HepG2 (cell line): ENCODE data around the gene TK1. TPM values are rescaled to one million over a fixed set of nuclear protein-coding genes. Genes with fewer than 3 reads are reported as not detected.

ENCODE experiments used
- AHR ChIP-seq: IDR thresholded peaks from 2 replicates; pipeline ENCODE4 v1.6.1; 2018; ENCODE audit warnings: missing genetic modification reagents, missing compliant biosample characterization
- ARID2 ChIP-seq: sonication (generic); formaldehyde crosslinking; IDR thresholded peaks from 2 replicates; pipeline ENCODE4 v1.8.1; 2022; ENCODE audit warnings: mild to moderate bottlenecking, missing genetic modification reagents, borderline replicate concordance
- HNRNPLL ChIP-seq: fragments of 200-400 bp; formaldehyde crosslinking; IDR thresholded peaks from 2 replicates; pipeline ENCODE4 v1.6.1; 2017; ENCODE audit warnings: mild to moderate bottlenecking, low read depth, low read length; ENCODE audit not compliant: poor library complexity, severe bottlenecking
- JARID2 ChIP-seq: sonication (generic); formaldehyde crosslinking; IDR thresholded peaks from 2 replicates; pipeline ENCODE4 v1.8.1; 2023; ENCODE audit warnings: missing genetic modification reagents, inconsistent platforms; ENCODE audit not compliant: insufficient replicate concordance
- SP5 ChIP-seq: IDR thresholded peaks from 2 replicates; pipeline ENCODE4 v1.6.1; 2016; ENCODE audit warnings: low read depth, borderline replicate concordance
- SPEN ChIP-seq: sonication (generic); formaldehyde crosslinking; IDR thresholded peaks from 2 replicates; pipeline ENCODE4 v1.5.1; 2020; ENCODE audit warnings: low read depth, mild to moderate bottlenecking, missing genetic modification reagents
- ZFP36L2 ChIP-seq: sonication (generic); formaldehyde crosslinking; IDR thresholded peaks from 2 replicates; pipeline ENCODE4 v1.4.0; 2020; ENCODE audit warnings: missing genetic modification reagents
- ZFYVE20 ChIP-seq: sonication (generic); formaldehyde crosslinking; IDR thresholded peaks from 2 replicates; pipeline ENCODE4 v1.8.0; 2023; ENCODE audit warnings: low read depth, mild to moderate bottlenecking, moderate library complexity, missing genetic modification reagents, borderline replicate concordance
- ZNF138 ChIP-seq: sonication (generic); formaldehyde crosslinking; IDR thresholded peaks from 2 replicates; pipeline ENCODE4 v1.5.0; 2020; ENCODE audit warnings: mild to moderate bottlenecking, low read depth, missing genetic modification reagents
- ZNF205 ChIP-seq: IDR thresholded peaks from 2 replicates; pipeline ENCODE4 v1.6.1; 2018; ENCODE audit warnings: missing biosample characterization, missing genetic modification reagents
- ZNF264 ChIP-seq: sonication (generic); formaldehyde crosslinking; IDR thresholded peaks from 2 replicates; pipeline ENCODE4 v1.4.0; 2020; ENCODE audit warnings: missing genetic modification reagents
- ZNF350 ChIP-seq: sonication (generic); formaldehyde crosslinking; IDR thresholded peaks from 2 replicates; pipeline ENCODE4 v1.4.0; 2020; ENCODE audit warnings: mild to moderate bottlenecking, low read depth, missing genetic modification reagents, borderline replicate concordance
- ZNF543 ChIP-seq: sonication (generic); formaldehyde crosslinking; IDR thresholded peaks from 2 replicates; pipeline ENCODE4 v1.4.0; 2020; ENCODE audit warnings: mild to moderate bottlenecking, missing genetic modification reagents
- ZNF619 ChIP-seq: sonication (generic); formaldehyde crosslinking; IDR thresholded peaks from 2 replicates; pipeline ENCODE4 v1.4.0; 2020; ENCODE audit warnings: mild to moderate bottlenecking, missing genetic modification reagents
- ZNF703 ChIP-seq: sonication (generic); formaldehyde crosslinking; IDR thresholded peaks from 2 replicates; pipeline ENCODE4 v1.5.1; 2020; ENCODE audit warnings: missing genetic modification reagents, mild to moderate bottlenecking, moderate library complexity, borderline replicate concordance
- ZNF776 ChIP-seq: sonication (generic); formaldehyde crosslinking; IDR thresholded peaks from 2 replicates; pipeline ENCODE4 v1.4.0; 2020; ENCODE audit warnings: mild to moderate bottlenecking, missing genetic modification reagents
- polyA plus RNA-seq, 8 experiments: library from polyadenylated mRNA; depleted of rRNA in 3 of 8; stranded (reverse) in 7 of 8; unstranded in 1 of 8; fragments of >200 nt; fragmentation: Illumina TruSeq in 4 of 8; extraction: Trizol in 4 of 8; gene quantifications; 2 replicates each; pipeline versions ENCODE4 v1.2.1 to v1.2.3, GENCODE V29; 2011 to 2016; ENCODE audit warnings: low read depth in 4 of 8, missing spikeins in 1 of 8, mixed read lengths in 1 of 8; ENCODE audit not compliant: insufficient read depth in 1 of 8
- total RNA-seq, 5 experiments: library from RNA; depleted of rRNA; stranded (reverse); fragments of >200 nt; fragmentation: Illumina TruSeq; extraction: Trizol; gene quantifications; 2 replicates each; pipeline ENCODE4 v1.2.3, GENCODE V29; 2016; ENCODE audit warnings: low read depth in 1 of 5
- TF ChIP-seq, protein P1 (sequence below): sonication (generic); formaldehyde crosslinking; IDR thresholded peaks from 2 replicates; pipeline ENCODE4 v1.5.0; 2020; ENCODE audit warnings: mild to moderate bottlenecking, missing genetic modification reagents
- TF ChIP-seq, protein P2 (sequence below): sonication (generic); formaldehyde crosslinking; IDR thresholded peaks from 2 replicates; pipeline ENCODE4 v1.4.0; 2020; ENCODE audit warnings: mild to moderate bottlenecking, missing genetic modification reagents
- TF ChIP-seq, protein P3 (sequence below): sonication (generic); formaldehyde crosslinking; IDR thresholded peaks from 2 replicates; pipeline ENCODE4 v1.8.0; 2022; ENCODE audit warnings: missing genetic modification reagents, mild to moderate bottlenecking, borderline replicate concordance
- TF ChIP-seq, protein P4 (sequence below): sonication (generic); formaldehyde crosslinking; IDR thresholded peaks from 2 replicates; pipeline ENCODE4 v1.4.0; 2020; ENCODE audit warnings: missing genetic modification reagents
- TF ChIP-seq, protein P5 (sequence below): IDR thresholded peaks from 2 replicates; pipeline ENCODE4 v1.6.1; 2018; ENCODE audit warnings: missing genetic modification reagents

The TK1 gene
- total and polyA plus RNA-seq, 2 of the 13 experiments (the other 11 are each of a cell fraction or from before 2014, with no cell fraction given) = 45.0 to 96.0 TPM

DNA sequence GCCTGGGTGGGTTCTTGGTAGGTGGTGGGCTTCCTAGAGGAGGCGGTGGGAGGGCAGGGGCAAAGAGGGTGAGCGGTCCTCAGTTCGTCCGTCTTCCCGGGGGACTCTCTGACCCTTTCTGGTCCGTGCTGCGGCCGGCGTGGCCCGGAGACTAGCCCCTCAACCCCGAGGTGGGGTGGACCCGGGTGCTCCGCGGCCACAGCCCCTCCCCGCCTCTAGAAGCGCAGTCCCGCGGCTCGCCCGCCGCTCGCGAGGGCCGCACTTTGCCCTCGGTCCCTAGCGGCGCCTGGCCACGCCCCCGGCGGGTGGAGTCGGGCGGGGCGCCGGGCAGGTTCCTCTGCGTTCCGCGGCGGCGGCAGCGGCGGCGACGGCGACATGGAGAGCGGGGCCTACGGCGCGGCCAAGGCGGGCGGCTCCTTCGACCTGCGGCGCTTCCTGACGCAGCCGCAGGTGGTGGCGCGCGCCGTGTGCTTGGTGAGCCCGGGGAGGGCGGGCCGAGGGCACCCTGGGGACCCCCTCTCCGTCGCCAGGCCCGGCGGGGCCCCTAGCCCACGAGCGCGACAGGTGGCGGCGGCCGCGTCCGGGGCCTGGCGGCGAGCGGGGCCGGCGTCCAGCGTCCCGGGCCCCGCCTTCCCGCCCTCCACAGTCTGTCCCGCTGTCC, 18.5 kb downstream of the TK1 start, which contains the start of gene SYNGR2 (continued):
- TF ChIP-seq, protein P1, sequence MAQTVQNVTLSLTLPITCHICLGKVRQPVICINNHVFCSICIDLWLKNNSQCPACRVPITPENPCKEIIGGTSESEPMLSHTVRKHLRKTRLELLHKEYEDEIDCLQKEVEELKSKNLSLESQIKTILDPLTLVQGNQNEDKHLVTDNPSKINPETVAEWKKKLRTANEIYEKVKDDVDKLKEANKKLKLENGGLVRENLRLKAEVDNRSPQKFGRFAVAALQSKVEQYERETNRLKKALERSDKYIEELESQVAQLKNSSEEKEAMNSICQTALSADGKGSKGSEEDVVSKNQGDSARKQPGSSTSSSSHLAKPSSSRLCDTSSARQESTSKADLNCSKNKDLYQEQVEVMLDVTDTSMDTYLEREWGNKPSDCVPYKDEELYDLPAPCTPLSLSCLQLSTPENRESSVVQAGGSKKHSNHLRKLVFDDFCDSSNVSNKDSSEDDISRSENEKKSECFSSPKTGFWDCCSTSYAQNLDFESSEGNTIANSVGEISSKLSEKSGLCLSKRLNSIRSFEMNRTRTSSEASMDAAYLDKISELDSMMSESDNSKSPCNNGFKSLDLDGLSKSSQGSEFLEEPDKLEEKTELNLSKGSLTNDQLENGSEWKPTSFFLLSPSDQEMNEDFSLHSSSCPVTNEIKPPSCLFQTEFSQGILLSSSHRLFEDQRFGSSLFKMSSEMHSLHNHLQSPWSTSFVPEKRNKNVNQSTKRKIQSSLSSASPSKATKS (CRISPR knock-in tag) = no peak; the same call in 1 of the 2 replicates
- TF ChIP-seq ZNF543 (CRISPR knock-in tag) (peak; percentile 21; the same call in 1 of the 2 replicates), JARID2 (CRISPR knock-in tag) (peak; percentile 46), AHR (peak; percentile 88; the same call in 1 of the 2 replicates), SP5 (CRISPR knock-in tag) (peak; percentile 90), ZNF264 (no peak), ZNF350 (no peak; the same call in 1 of the 2 replicates), ZNF619 (CRISPR knock-in tag) (0 out of 2 replicates have a peak, but pooled peaks have one; percentile 28), HNRNPLL (peak; percentile 76), ZFYVE20 (0 out of 2 replicates have a peak, but pooled peaks have one; percentile 67), ZNF703 (CRISPR knock-in tag) (no peak), ZNF776 (CRISPR knock-in tag) (peak; percentile 88; the same call in 1 of the 2 replicates), ARID2 (no peak), ZNF205 (peak; percentile 71; the same call in 1 of the 2 replicates), ZNF138 (CRISPR knock-in tag) (no peak), ZFP36L2 (CRISPR knock-in tag) (0 out of 2 replicates have a peak, but pooled peaks have one; percentile 42), SPEN (CRISPR knock-in tag) (peak; percentile 92)
- TF ChIP-seq, protein P2, sequence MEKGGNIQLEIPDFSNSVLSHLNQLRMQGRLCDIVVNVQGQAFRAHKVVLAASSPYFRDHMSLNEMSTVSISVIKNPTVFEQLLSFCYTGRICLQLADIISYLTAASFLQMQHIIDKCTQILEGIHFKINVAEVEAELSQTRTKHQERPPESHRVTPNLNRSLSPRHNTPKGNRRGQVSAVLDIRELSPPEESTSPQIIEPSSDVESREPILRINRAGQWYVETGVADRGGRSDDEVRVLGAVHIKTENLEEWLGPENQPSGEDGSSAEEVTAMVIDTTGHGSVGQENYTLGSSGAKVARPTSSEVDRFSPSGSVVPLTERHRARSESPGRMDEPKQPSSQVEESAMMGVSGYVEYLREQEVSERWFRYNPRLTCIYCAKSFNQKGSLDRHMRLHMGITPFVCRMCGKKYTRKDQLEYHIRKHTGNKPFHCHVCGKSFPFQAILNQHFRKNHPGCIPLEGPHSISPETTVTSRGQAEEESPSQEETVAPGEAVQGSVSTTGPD (CRISPR knock-in tag) = no peak
- TF ChIP-seq, protein P3, sequence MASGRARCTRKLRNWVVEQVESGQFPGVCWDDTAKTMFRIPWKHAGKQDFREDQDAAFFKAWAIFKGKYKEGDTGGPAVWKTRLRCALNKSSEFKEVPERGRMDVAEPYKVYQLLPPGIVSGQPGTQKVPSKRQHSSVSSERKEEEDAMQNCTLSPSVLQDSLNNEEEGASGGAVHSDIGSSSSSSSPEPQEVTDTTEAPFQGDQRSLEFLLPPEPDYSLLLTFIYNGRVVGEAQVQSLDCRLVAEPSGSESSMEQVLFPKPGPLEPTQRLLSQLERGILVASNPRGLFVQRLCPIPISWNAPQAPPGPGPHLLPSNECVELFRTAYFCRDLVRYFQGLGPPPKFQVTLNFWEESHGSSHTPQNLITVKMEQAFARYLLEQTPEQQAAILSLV (CRISPR knock-in tag) = peak; percentile 80; the same call in 1 of the 2 replicates
- TF ChIP-seq, protein P4, sequence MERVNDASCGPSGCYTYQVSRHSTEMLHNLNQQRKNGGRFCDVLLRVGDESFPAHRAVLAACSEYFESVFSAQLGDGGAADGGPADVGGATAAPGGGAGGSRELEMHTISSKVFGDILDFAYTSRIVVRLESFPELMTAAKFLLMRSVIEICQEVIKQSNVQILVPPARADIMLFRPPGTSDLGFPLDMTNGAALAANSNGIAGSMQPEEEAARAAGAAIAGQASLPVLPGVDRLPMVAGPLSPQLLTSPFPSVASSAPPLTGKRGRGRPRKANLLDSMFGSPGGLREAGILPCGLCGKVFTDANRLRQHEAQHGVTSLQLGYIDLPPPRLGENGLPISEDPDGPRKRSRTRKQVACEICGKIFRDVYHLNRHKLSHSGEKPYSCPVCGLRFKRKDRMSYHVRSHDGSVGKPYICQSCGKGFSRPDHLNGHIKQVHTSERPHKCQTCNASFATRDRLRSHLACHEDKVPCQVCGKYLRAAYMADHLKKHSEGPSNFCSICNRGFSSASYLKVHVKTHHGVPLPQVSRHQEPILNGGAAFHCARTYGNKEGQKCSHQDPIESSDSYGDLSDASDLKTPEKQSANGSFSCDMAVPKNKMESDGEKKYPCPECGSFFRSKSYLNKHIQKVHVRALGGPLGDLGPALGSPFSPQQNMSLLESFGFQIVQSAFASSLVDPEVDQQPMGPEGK (CRISPR knock-in tag) = peak; percentile 82
- TF ChIP-seq, protein P5, sequence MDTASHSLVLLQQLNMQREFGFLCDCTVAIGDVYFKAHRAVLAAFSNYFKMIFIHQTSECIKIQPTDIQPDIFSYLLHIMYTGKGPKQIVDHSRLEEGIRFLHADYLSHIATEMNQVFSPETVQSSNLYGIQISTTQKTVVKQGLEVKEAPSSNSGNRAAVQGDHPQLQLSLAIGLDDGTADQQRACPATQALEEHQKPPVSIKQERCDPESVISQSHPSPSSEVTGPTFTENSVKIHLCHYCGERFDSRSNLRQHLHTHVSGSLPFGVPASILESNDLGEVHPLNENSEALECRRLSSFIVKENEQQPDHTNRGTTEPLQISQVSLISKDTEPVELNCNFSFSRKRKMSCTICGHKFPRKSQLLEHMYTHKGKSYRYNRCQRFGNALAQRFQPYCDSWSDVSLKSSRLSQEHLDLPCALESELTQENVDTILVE (CRISPR knock-in tag) = no peak
